DOHH2 (cell line): ENCODE results near the gene TEX51.

ENCODE experiments used
- H3F3A ChIP-seq: fragments of 200-600 bp; sonication (generic), shearing (Covaris generic); 2 replicates; pipeline ENCODE4 v1.6.0; 2016; ENCODE audit warnings: antibody characterized with exemption, mild to moderate bottlenecking; ENCODE audit not compliant: control insufficient read depth, insufficient read depth
- H3K27ac ChIP-seq: fragments of 200-600 bp; sonication (generic); 2 replicates; pipeline ENCODE4 v1.5.1; 2014; ENCODE audit warnings: low read depth, mild to moderate bottlenecking, low read length, moderate library complexity
- H3K27me3 ChIP-seq: fragments of 200-600 bp; sonication (generic); 2 replicates; pipeline ENCODE4 v1.6.1; 2014; ENCODE audit warnings: mild to moderate bottlenecking, low read length, mixed read lengths; ENCODE audit not compliant: control insufficient read depth
- H3K36me3 ChIP-seq: fragments of 200-600 bp; sonication (generic); 2 replicates; pipeline ENCODE4 v1.6.1; 2014; ENCODE audit warnings: mild to moderate bottlenecking, low read length, moderate library complexity, mixed read lengths; ENCODE audit not compliant: control insufficient read depth
- H3K4me1 ChIP-seq: fragments of 200-600 bp; sonication (generic); 2 replicates; pipeline ENCODE4 v1.6.1; 2014; ENCODE audit warnings: mild to moderate bottlenecking, low read length, mixed read lengths; ENCODE audit not compliant: control insufficient read depth
- H3K4me2 ChIP-seq: fragments of 200-600 bp; sonication (generic); 2 replicates; pipeline ENCODE4 v1.6.0; 2014; ENCODE audit warnings: mild to moderate bottlenecking, low read length, moderate library complexity
- H3K4me3 ChIP-seq: fragments of 200-600 bp; sonication (generic); 2 replicates; pipeline ENCODE4 v1.5.1; 2014; ENCODE audit warnings: mild to moderate bottlenecking, low read length, mixed read lengths
- H3K79me2 ChIP-seq: fragments of 200-600 bp; sonication (generic); 2 replicates; pipeline ENCODE4 v1.6.1; 2014; ENCODE audit warnings: mild to moderate bottlenecking, low read length, mixed read lengths; ENCODE audit not compliant: control insufficient read depth
- H3K9me2 ChIP-seq: fragments of 200-600 bp; sonication (generic); replicated peaks from 2 replicates; pipeline ENCODE4 v1.6.1; 2014; ENCODE audit warnings: mild to moderate bottlenecking, low read length, mixed read lengths; ENCODE audit not compliant: control insufficient read depth
- H3K9me3 ChIP-seq: fragments of 200-600 bp; sonication (generic); 2 replicates; pipeline ENCODE4 v1.6.1; 2014; ENCODE audit warnings: antibody characterized with exemption, low read length, mixed read lengths; ENCODE audit not compliant: control insufficient read depth, insufficient read depth
- H4K20me1 ChIP-seq: fragments of 200-600 bp; sonication (generic); 2 replicates; pipeline ENCODE4 v1.6.0; 2014; ENCODE audit warnings: low read depth, mild to moderate bottlenecking, antibody characterized with exemption, low read length, moderate library complexity; ENCODE audit not compliant: control insufficient read depth, insufficient read depth
- EZH2phosphoT487 ChIP-seq: fragments of 200-600 bp; sonication (generic); IDR thresholded peaks from 2 replicates; pipeline ENCODE4 v1.6.1; 2017; ENCODE audit warnings: borderline replicate concordance, mild to moderate bottlenecking, antibody characterized with exemption, low read length, moderate library complexity, mixed read lengths
- TF ChIP-seq, protein P1 (sequence below): fragments of 200-600 bp; sonication (generic); IDR thresholded peaks from one replicate; pipeline ENCODE4 v1.5.1; 2014; ENCODE audit warnings: antibody characterized with exemption, mild to moderate bottlenecking, low read depth, low read length; ENCODE audit not compliant: poor library complexity, severe bottlenecking

The TEX51 gene

DNA sequence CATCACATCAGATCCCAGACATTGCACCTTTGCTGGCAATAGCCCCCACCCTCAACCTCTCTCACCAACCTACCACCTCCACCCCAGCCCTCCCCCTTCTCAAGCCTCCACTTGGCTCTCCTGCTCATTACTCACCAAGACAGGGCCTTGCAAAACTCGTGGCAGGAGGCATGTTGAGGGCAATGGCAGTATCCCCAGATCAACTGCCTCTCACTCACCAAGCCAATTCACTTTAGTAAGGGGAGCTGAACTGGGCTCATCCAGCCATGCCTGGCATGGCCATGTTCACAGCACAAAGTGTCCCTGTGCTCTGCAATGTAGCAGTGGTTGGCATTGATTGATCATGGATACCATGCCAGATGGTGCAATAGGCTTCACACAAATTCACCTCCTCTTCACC, 46.3 kb upstream of the TEX51 start:
- no peaks in the 10 kb centered on the region for H3F3A ChIP-seq
- H3K4me3 ChIP-seq = no peak overlapping the region
- no peaks in the 10 kb centered on the region for H3K27me3 ChIP-seq
- H4K20me1 ChIP-seq = no peaks in the 10 kb centered on the region
- H3K27ac ChIP-seq = no peak overlapping the region
- no peaks in the 10 kb centered on the region for H3K79me2 ChIP-seq
- no peak overlapping the region for H3K4me2 ChIP-seq
- TF ChIP-seq, protein P1, sequence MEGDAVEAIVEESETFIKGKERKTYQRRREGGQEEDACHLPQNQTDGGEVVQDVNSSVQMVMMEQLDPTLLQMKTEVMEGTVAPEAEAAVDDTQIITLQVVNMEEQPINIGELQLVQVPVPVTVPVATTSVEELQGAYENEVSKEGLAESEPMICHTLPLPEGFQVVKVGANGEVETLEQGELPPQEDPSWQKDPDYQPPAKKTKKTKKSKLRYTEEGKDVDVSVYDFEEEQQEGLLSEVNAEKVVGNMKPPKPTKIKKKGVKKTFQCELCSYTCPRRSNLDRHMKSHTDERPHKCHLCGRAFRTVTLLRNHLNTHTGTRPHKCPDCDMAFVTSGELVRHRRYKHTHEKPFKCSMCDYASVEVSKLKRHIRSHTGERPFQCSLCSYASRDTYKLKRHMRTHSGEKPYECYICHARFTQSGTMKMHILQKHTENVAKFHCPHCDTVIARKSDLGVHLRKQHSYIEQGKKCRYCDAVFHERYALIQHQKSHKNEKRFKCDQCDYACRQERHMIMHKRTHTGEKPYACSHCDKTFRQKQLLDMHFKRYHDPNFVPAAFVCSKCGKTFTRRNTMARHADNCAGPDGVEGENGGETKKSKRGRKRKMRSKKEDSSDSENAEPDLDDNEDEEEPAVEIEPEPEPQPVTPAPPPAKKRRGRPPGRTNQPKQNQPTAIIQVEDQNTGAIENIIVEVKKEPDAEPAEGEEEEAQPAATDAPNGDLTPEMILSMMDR = no peak
- no peak for TF ChIP-seq EZH2phosphoT487
- H3K36me3 ChIP-seq = no peaks in the 10 kb centered on the region
- no peaks in the 10 kb centered on the region for H3K9me2 ChIP-seq
- no peaks in the 10 kb centered on the region for H3K9me3 ChIP-seq
- H3K4me1 ChIP-seq = no peaks in the 10 kb centered on the region

DNA sequence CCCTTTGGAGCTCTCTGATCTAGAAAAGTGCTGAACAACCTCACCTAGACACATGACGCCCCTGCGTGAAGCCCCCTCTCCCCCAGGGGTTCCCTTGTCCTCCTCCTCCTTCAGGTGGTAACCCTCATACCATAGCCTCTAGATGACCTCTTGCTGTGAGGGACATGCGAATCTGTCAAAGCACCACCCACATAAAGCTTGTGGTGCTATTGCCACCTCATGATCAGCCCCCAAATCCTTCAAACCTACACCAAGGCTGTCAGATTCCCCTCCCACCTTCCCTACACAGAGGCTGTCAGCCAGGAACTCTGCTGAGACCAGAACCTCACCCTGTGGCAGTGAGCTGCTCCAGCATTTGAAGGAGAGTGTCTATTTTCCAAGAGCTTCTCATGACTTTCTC, 43.1 kb upstream of the TEX51 start:
- no peak for TF ChIP-seq EZH2phosphoT487
- TF ChIP-seq, protein P1 = no peak
- no peaks in the 10 kb centered on the region for H3K9me2 ChIP-seq

DNA sequence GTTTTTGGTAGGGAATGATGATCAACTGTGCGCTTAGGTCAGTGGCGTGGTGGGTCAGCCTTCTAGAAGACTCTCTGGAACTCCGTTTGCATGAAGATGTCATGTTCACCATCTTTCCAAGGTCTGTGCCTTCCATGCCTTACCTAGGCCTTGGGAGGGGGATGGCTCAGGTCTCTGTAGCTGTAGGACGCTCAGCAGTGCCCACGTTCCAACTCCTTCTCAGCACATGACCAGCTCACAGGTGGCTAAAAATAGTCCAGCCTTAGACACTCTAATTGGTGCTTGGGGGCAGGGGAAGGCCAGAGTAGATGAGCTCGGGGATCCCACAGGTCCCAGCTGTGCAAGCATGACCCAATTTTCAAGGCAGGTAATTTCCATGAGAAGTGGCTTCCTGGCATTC, 42.3 kb upstream of the TEX51 start:
- no peak overlapping the region for H3K4me3 ChIP-seq
- H3K27ac ChIP-seq = no peak overlapping the region
- no peaks in the 10 kb centered on the region for H3K9me2 ChIP-seq
- TF ChIP-seq EZH2phosphoT487 = no peak
- TF ChIP-seq, protein P1 = no peak
- H4K20me1 ChIP-seq = no peaks in the 10 kb centered on the region
- H3K4me2 ChIP-seq = no peak overlapping the region
- H3K27me3 ChIP-seq = no peaks in the 10 kb centered on the region
- H3K9me3 ChIP-seq = no peaks in the 10 kb centered on the region
- H3F3A ChIP-seq = no peaks in the 10 kb centered on the region
- no peaks in the 10 kb centered on the region for H3K79me2 ChIP-seq
- no peaks in the 10 kb centered on the region for H3K36me3 ChIP-seq
- no peaks in the 10 kb centered on the region for H3K4me1 ChIP-seq

More for the DNA sequence above, 43.1 kb upstream of the TEX51 start:
- Histone ChIP-seq H4K20me1 (no peaks in the 10 kb centered on the region), H3K4me1 (no peaks in the 10 kb centered on the region), H3K27me3 (no peaks in the 10 kb centered on the region), H3K9me3 (no peaks in the 10 kb centered on the region), H3K4me2 (no peak overlapping the region), H3F3A (no peaks in the 10 kb centered on the region), H3K36me3 (no peaks in the 10 kb centered on the region), H3K27ac (no peak overlapping the region), H3K4me3 (no peak overlapping the region), H3K79me2 (no peaks in the 10 kb centered on the region)

DNA sequence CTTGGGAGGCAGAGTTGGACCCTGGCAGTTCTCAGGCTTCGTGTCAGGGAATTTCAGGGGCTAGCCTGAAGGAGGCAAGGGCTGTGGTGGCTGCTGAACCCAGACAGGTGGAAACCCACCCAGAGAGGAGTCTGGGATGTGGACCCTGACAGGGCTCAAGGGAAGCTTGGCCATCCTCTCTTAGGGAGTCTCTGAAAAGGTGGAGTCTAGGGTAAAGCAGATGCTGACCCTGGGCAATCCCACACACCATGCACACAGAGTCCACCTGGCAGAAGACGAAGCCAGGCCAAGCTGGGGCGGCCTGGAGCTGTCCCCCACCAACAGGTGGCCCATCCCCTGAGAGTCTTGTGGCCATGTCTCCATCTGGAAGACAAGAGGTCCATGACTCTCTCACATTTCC, 41.2 kb upstream of the TEX51 start:
- Histone ChIP-seq H3F3A (no peaks in the 10 kb centered on the region), H3K9me3 (no peaks in the 10 kb centered on the region), H3K27ac (no peak overlapping the region), H3K27me3 (no peaks in the 10 kb centered on the region), H4K20me1 (no peaks in the 10 kb centered on the region), H3K36me3 (no peaks in the 10 kb centered on the region), H3K4me2 (no peak overlapping the region), H3K4me3 (no peak overlapping the region), H3K9me2 (no peaks in the 10 kb centered on the region), H3K79me2 (no peaks in the 10 kb centered on the region), H3K4me1 (peaks cover 1% of the 10 kb centered on the region)
- TF ChIP-seq EZH2phosphoT487 = no peak
- TF ChIP-seq, protein P1 = no peak
